ENCODE measurements around the gene SMARCC1.

The SMARCC1 gene

DNA sequence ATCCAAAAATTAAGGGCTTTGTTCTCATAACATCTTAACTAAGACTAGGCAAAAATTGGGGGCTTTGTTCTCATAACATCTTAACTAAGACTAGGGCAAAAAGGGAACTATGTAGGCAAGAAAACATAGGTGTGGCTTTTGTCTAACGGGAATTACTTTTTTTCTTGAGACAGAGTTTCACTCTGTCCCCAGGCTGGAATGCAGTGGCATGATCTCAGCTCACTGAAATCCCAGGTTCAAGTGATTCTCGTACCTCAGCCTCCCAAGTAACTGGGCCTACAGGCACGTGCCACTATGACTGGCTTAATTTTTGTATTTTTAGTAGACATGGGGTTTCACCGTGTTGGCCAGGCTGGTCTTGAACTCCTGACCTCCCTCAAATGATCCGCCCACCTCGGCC is 153.3 kb downstream of the SMARCC1 start:
- Histone ChIP-seq H3K36me3 (ENCODE audit: insufficient read depth, low read length) (peaks cover 25% of the 10 kb centered on the region), H3K9me3 (ENCODE audit: low read length) (no peaks in the 10 kb centered on the region), H3K4me1 (ENCODE audit: insufficient read depth, low read length) (no peaks in the 10 kb centered on the region), H3K27ac (ENCODE audit: low read depth, low read length) (no peak overlapping the region), H3K4me3 (ENCODE audit: low read depth in 1 of 2, low read length in 2 of 2) (no peak overlapping the region), H3K27me3 (ENCODE audit: control insufficient read depth in 1 of 2, insufficient read depth in 2 of 2, low read length in 2 of 2) (no peaks in the 10 kb centered on the region), H3K9ac (ENCODE audit: low read length) (no peak overlapping the region)

DNA sequence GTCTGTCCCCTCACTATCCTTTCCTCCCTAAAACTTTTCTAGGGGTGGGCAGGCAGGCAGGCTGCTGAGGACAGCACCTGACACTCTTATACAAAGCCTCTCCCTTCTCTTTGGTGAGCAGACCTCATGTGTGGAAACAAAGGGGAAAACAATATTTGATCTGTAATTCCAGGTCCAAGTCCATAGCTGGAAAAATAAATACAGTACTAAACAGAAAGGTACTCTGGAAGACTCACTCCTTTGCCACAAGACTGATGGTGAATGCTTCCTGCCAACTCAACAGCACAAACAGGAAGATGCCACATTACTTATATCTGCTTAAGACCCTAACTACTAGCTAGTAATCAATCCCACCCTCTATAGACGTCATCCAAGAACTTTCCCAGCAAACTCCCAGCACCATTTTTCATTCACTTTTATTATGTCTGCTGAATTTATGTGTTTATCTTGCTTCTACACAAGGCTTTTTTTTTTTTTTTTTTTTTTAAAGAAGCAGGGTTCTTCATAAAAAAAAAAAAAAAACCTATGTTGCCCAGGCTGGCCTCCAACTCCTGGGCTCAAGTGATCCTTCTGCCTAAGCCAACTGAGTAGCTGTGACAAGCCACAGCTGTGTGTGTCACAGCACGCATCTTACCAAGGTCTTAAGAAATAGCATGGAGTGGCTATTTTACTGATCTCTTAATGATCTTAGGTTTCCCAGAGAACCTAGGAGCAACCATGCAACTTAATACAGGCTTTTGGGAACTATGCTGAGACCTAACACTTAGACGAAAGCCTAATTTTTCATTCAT is 158.8 kb downstream of the SMARCC1 start:
- Histone ChIP-seq H3K27ac (ENCODE audit: low read depth, low read length) (no peak overlapping the region), H3K4me3 (ENCODE audit: low read depth in 1 of 2, low read length in 2 of 2) (no peak overlapping the region), H3K9me3 (ENCODE audit: low read length) (no peaks in the 10 kb centered on the region), H3K4me1 (ENCODE audit: insufficient read depth, low read length) (no peaks in the 10 kb centered on the region), H3K36me3 (ENCODE audit: insufficient read depth, low read length) (peaks cover 32% of the 10 kb centered on the region), H3K9ac (ENCODE audit: low read length) (no peak overlapping the region), H3K27me3 (ENCODE audit: control insufficient read depth in 1 of 2, insufficient read depth in 2 of 2, low read length in 2 of 2) (no peaks in the 10 kb centered on the region)

- Histone ChIP-seq H3K9ac (ENCODE audit: low read length) (no peak overlapping the region), H3K4me1 (ENCODE audit: insufficient read depth, low read length) (peaks cover 15% of the 10 kb centered on the region), H3K4me3 (ENCODE audit: low read depth in 1 of 2, low read length in 2 of 2) (no peak overlapping the region), H3K9me3 (ENCODE audit: low read length) (no peaks in the 10 kb centered on the region), H3K27me3 (ENCODE audit: control insufficient read depth in 1 of 2, insufficient read depth in 2 of 2, low read length in 2 of 2) (no peaks in the 10 kb centered on the region), H3K27ac (ENCODE audit: low read depth, low read length) (no peak overlapping the region), H3K36me3 (ENCODE audit: insufficient read depth, low read length) (peaks cover 20% of the 10 kb centered on the region)
Observed at GRCh38 chr3:47617086-47618010, 164.3 kb downstream of the SMARCC1 start.

GRCh38 chr3:47614788-47615187 is 166.9 kb downstream of the SMARCC1 start:
- no peaks in the 10 kb centered on the region for H3K27me3 ChIP-seq (ENCODE audit: control insufficient read depth in 1 of 2, insufficient read depth in 2 of 2, low read length in 2 of 2)
- H3K27ac ChIP-seq (ENCODE audit: low read depth, low read length): no peak overlapping the region
- H3K4me1 ChIP-seq (ENCODE audit: insufficient read depth, low read length): peaks cover 22% of the 10 kb centered on the region
- peaks cover 21% of the 10 kb centered on the region for H3K36me3 ChIP-seq (ENCODE audit: insufficient read depth, low read length)
- no peak overlapping the region for H3K4me3 ChIP-seq (ENCODE audit: low read depth in 1 of 2, low read length in 2 of 2)
- H3K9ac ChIP-seq (ENCODE audit: low read length): no peak overlapping the region
- H3K9me3 ChIP-seq (ENCODE audit: low read length): no peaks in the 10 kb centered on the region

DNA sequence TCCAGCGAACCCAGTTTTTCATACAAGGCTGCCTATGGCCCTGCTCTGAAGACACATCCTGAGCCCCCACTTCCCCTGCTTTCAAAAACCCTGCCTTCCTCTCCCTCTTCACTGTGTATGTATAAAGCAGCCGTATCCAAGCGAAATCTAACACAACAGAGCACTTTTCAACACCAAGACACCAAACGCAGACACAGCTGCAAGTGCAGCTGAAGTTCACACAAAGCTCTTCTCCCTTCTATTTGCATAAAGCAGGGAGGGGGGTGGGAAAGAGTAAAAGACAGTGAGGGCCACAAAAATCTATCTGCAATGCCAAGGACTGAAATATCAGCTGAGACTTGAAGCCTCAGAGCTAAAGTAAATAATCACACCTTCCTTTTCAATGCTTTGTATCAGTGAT is 168.0 kb downstream of the SMARCC1 start:
- H3K36me3 ChIP-seq (ENCODE audit: insufficient read depth, low read length): peaks cover 18% of the 10 kb centered on the region
- no peak overlapping the region for H3K4me3 ChIP-seq (ENCODE audit: low read depth in 1 of 2, low read length in 2 of 2)
- no peaks in the 10 kb centered on the region for H3K9me3 ChIP-seq (ENCODE audit: low read length)
- peaks cover 22% of the 10 kb centered on the region for H3K4me1 ChIP-seq (ENCODE audit: insufficient read depth, low read length)
- no peaks in the 10 kb centered on the region for H3K27me3 ChIP-seq (ENCODE audit: control insufficient read depth in 1 of 2, insufficient read depth in 2 of 2, low read length in 2 of 2)
- no peak overlapping the region for H3K9ac ChIP-seq (ENCODE audit: low read length)
- peak overlapping the region; percentile 56 for H3K27ac ChIP-seq (ENCODE audit: low read depth, low read length)

GRCh38 chr3:47612879-47613278 is 168.8 kb downstream of the SMARCC1 start:
- Histone ChIP-seq H3K4me1 (ENCODE audit: insufficient read depth, low read length) (peaks cover 22% of the 10 kb centered on the region), H3K36me3 (ENCODE audit: insufficient read depth, low read length) (peaks cover 23% of the 10 kb centered on the region), H3K27ac (ENCODE audit: low read depth, low read length) (peak overlapping the region; percentile 52), H3K9ac (ENCODE audit: low read length) (no peak overlapping the region), H3K9me3 (ENCODE audit: low read length) (no peaks in the 10 kb centered on the region), H3K27me3 (ENCODE audit: control insufficient read depth in 1 of 2, insufficient read depth in 2 of 2, low read length in 2 of 2) (no peaks in the 10 kb centered on the region), H3K4me3 (ENCODE audit: low read depth in 1 of 2, low read length in 2 of 2) (no peak overlapping the region)

DNA sequence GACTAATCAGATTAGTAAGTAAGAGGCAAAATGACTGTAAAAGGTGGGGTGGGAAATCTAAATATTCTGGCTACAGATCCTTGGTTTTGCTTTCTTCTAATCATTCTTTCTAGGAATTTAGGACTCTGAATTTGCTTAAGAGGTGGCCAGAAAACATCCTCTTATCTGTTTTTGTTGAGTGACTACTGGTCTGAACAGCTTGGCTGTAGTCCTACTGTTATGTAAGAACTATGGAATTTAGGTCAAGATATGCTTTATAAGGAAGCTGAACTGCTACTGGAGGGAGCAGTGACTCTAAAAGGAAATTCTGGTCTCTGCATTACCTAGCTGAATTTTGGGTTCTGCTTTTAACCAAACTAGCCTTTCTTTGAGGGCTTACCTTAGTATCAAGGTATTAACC is 169.5 kb downstream of the SMARCC1 start:
- H3K36me3 ChIP-seq (ENCODE audit: insufficient read depth, low read length): peaks cover 20% of the 10 kb centered on the region
- H3K27ac ChIP-seq (ENCODE audit: low read depth, low read length): no peak overlapping the region

GRCh38 chr3:47611576-47611975 is 170.1 kb downstream of the SMARCC1 start:
- Histone ChIP-seq H3K27me3 (ENCODE audit: control insufficient read depth in 1 of 2, insufficient read depth in 2 of 2, low read length in 2 of 2) (no peaks in the 10 kb centered on the region), H3K36me3 (ENCODE audit: insufficient read depth, low read length) (peaks cover 20% of the 10 kb centered on the region), H3K4me1 (ENCODE audit: insufficient read depth, low read length) (peaks cover 25% of the 10 kb centered on the region), H3K9ac (ENCODE audit: low read length) (no peak overlapping the region), H3K9me3 (ENCODE audit: low read length) (no peaks in the 10 kb centered on the region), H3K4me3 (ENCODE audit: low read depth in 1 of 2, low read length in 2 of 2) (no peak overlapping the region), H3K27ac (ENCODE audit: low read depth, low read length) (no peak overlapping the region)

More for the DNA sequence above, 169.5 kb downstream of the SMARCC1 start:
- Histone ChIP-seq H3K4me3 (ENCODE audit: low read depth in 1 of 2, low read length in 2 of 2) (no peak overlapping the region), H3K9ac (ENCODE audit: low read length) (no peak overlapping the region), H3K9me3 (ENCODE audit: low read length) (no peaks in the 10 kb centered on the region), H3K27me3 (ENCODE audit: control insufficient read depth in 1 of 2, insufficient read depth in 2 of 2, low read length in 2 of 2) (no peaks in the 10 kb centered on the region), H3K4me1 (ENCODE audit: insufficient read depth, low read length) (peaks cover 25% of the 10 kb centered on the region)

DNA sequence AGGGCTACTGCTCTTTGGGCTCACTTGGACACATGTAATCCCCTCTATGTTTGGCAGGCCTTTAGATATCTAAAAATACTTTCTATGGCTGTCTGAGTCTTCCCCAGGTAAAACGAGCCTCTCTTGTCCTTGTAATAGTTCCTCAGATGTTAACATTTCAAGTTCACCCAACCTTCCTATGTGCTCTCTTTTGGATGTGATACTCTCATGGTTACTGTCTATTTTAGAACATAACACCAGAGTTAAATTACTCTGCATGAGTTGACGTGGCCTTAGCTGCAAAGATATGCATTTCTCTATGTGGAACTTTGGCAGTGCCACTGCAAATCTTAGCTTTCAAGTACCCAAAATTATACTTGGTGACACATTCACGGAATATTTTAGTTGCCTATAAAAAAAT is 171.1 kb downstream of the SMARCC1 start:
- H3K9ac ChIP-seq (ENCODE audit: low read length): no peak overlapping the region
- H3K27ac ChIP-seq (ENCODE audit: low read depth, low read length): no peak overlapping the region
- H3K27me3 ChIP-seq (ENCODE audit: control insufficient read depth in 1 of 2, insufficient read depth in 2 of 2, low read length in 2 of 2): no peaks in the 10 kb centered on the region
- peaks cover 20% of the 10 kb centered on the region for H3K36me3 ChIP-seq (ENCODE audit: insufficient read depth, low read length)
- peaks cover 25% of the 10 kb centered on the region for H3K4me1 ChIP-seq (ENCODE audit: insufficient read depth, low read length)
- no peak overlapping the region for H3K4me3 ChIP-seq (ENCODE audit: low read depth in 1 of 2, low read length in 2 of 2)
- H3K9me3 ChIP-seq (ENCODE audit: low read length): no peaks in the 10 kb centered on the region

DNA sequence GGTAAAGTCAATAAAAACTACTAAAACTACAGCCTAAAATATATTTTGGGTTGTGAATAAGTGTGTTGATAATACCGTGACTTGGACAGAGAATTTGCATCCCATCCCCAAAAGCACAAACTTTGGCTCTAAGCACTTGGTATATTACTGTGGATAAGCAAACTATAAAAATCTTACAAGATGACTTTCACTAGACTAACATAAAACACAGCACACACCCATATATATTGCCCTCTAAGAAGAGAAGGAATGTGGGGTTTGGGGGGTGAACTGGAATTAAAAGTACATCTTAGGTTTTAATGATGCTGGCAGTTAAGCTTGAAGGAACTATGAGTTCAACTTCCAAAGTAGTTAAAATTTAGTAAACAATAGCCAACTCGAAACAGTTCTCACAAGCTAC is 174.4 kb downstream of the SMARCC1 start:
- Histone ChIP-seq H3K4me3 (ENCODE audit: low read depth in 1 of 2, low read length in 2 of 2) (no peak overlapping the region), H3K27me3 (ENCODE audit: control insufficient read depth in 1 of 2, insufficient read depth in 2 of 2, low read length in 2 of 2) (no peaks in the 10 kb centered on the region), H3K27ac (ENCODE audit: low read depth, low read length) (no peak overlapping the region), H3K4me1 (ENCODE audit: insufficient read depth, low read length) (peaks cover 24% of the 10 kb centered on the region), H3K9me3 (ENCODE audit: low read length) (no peaks in the 10 kb centered on the region), H3K36me3 (ENCODE audit: insufficient read depth, low read length) (peaks cover 20% of the 10 kb centered on the region), H3K9ac (ENCODE audit: low read length) (no peak overlapping the region)

- Histone ChIP-seq H3K4me3 (ENCODE audit: low read depth in 1 of 2, low read length in 2 of 2) (no peak overlapping the region), H3K9ac (ENCODE audit: low read length) (no peak overlapping the region), H3K27ac (ENCODE audit: low read depth, low read length) (no peak overlapping the region), H3K4me1 (ENCODE audit: insufficient read depth, low read length) (peaks cover 17% of the 10 kb centered on the region), H3K9me3 (ENCODE audit: low read length) (no peaks in the 10 kb centered on the region), H3K36me3 (ENCODE audit: insufficient read depth, low read length) (peaks cover 20% of the 10 kb centered on the region), H3K27me3 (ENCODE audit: control insufficient read depth in 1 of 2, insufficient read depth in 2 of 2, low read length in 2 of 2) (no peaks in the 10 kb centered on the region)
Observed at GRCh38 chr3:47606165-47606564, 175.5 kb downstream of the SMARCC1 start.

All from muscle layer of colon (tissue), 2 donors.